NCI-H748 (cell line): ENCODE measurements around the gene BBOX1.
"Not testable (repeated sequence)": the region's sequence is repeated elsewhere in the genome, so short reads cannot be mapped to it uniquely, and the experiment has no call there.

Source experiments
- DNase-seq: peaks from one replicate; lab custom pipeline; 2025; ENCODE audit not compliant: unreplicated experiment; lab: John Stamatoyannopoulos, UW

The BBOX1 gene

GRCh38 chr11:27119396-27119795, 78.8 kb downstream of the BBOX1 start:
- no peak for DNase-seq

DNA sequence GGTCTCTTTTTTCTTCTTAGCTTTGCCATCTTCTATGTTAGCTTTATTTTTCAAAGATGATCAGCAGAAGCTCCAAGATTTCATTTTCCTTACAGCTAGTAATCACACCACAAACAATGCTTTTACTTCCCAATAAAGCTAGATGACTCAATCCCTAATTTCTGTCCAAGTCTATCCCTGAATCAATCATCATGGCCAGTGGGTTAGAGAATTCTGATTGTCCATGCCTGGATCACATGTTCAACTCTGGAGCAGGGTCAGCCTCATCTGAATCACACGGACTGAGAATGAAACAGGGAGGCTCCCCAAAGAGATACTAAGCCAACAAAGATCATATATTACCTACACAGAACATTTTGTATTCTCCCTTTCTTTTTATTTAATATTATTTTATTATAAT, 79.6 kb downstream of the BBOX1 start:
- no peak for DNase-seq

DNA sequence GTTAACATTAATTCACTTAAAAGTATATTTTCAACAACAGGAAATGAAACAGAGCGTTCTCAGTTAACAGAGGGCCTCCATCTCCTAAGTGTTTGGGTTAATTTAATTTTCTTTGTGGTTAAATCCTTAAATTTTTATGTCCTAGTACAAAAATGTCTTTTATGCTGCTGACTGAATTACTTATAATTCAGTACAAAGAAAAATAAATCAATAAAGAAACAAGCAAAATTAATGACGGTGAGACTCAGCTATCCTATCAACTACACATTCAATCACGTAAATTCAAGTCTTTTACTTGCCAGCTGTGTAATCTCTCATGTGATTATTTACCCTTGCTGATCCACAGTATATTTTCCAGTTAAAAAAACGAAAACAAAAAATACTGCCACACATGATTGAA, 81.4 kb downstream of the BBOX1 start:
- DNase-seq: no peak

GRCh38 chr11:27124514-27125264, 84.1 kb downstream of the BBOX1 start:
- peak; percentile 49 for DNase-seq

GRCh38 chr11:27129686-27130085, 89.1 kb downstream of the BBOX1 start:
- no peak for DNase-seq

DNA sequence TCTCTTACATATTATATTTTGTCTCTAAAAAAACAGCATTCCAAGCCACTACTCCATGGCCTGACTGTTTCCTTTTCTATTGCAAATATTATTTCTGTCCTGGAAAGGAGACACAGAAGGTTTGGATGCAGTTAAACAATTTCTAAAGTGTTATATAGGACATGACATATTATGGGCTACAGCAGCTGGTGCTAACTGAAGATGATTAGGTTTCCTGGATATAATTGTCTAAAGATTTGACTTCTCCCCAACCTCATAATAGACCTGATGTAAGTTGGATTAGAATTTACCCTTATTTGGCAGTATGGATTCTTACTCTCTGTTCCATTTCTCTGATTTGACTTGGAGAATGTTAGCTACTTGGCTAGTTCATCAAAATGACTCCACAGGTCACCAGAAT, 90.2 kb downstream of the BBOX1 start:
- no peak for DNase-seq

DNA sequence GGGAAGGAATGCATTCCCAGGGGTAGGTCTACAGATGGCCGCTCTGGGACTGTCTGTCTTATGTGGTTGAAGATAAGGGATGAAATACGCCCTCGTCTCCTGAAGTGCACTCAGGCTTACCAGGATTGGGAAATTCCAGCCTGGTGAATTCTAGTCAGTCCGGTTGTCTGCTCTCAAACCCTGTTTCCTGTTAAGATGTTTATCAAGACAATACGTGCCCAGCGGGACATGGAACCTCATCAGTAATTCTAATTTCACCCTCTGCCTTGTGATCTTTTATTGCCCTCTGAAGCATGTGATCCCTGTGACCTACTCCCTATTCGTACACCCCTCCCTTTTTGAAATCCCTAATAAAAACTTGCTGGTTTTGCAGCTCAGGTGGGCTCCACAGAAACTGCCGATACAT, 95.3 kb downstream of the BBOX1 start:
- not testable (repeated sequence) for DNase-seq

- DNase-seq: no peak
These were observed 98.1 kb downstream of the BBOX1 start for GRCh38 chr11:27138716-27139115.

DNA sequence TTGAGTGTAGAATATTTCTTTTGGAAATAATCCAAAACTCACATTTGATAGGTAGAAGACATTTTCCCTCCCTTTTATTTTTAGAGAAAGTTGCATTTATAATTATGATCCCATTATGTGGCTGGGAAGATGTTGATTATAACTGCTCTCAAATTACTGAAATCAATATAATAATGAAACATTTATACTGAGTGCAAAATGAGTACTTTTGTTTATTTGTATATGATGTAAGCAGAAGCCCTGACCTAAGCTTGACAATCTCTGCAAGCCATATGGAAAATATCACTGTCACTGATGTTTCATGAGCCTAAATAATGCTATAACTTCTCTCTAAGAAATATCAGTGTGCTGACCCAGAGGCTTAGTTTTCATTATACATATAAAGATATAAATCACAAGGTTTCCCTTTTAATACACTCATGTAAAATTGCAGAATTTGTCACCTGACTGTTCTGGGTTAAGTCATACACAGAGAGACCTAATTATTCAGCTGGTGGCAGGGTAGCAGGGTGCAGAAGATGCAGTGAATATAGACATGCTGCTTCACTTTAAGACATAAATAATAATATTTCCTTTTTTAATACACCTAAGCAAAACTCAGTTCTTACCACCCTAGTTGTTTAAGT, 99.2 kb downstream of the BBOX1 start:
- DNase-seq: no peak

- no peak for DNase-seq
These were observed 101.0 kb downstream of the BBOX1 start for GRCh38 chr11:27141576-27141975.

GRCh38 chr11:27147916-27148315, 107.3 kb downstream of the BBOX1 start:
- DNase-seq: no peak

DNA sequence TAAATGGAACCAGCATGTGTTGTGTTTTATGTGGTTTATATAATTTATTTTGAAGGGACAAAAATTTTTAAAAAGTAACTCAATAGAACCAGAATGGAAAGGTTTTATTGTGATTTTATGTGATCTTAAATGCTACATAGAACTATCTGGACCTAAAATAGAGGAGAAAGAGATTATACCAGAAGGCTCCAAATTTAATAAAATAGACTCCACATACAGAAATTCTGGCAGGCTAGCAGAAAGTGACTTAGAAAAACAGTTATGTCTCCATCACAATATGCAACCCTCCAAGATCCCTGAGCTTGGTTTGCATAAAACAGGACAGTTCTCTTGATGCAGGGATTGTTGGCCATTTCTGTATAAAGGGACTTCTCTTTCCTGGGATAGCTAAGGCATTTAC, 107.9 kb downstream of the BBOX1 start:
- no peak for DNase-seq

- no peak for DNase-seq
These were observed 109.5 kb downstream of the BBOX1 start for GRCh38 chr11:27150098-27150497.

- DNase-seq: no peak
These were observed 112.5 kb downstream of the BBOX1 start for GRCh38 chr11:27153136-27153535.

DNA sequence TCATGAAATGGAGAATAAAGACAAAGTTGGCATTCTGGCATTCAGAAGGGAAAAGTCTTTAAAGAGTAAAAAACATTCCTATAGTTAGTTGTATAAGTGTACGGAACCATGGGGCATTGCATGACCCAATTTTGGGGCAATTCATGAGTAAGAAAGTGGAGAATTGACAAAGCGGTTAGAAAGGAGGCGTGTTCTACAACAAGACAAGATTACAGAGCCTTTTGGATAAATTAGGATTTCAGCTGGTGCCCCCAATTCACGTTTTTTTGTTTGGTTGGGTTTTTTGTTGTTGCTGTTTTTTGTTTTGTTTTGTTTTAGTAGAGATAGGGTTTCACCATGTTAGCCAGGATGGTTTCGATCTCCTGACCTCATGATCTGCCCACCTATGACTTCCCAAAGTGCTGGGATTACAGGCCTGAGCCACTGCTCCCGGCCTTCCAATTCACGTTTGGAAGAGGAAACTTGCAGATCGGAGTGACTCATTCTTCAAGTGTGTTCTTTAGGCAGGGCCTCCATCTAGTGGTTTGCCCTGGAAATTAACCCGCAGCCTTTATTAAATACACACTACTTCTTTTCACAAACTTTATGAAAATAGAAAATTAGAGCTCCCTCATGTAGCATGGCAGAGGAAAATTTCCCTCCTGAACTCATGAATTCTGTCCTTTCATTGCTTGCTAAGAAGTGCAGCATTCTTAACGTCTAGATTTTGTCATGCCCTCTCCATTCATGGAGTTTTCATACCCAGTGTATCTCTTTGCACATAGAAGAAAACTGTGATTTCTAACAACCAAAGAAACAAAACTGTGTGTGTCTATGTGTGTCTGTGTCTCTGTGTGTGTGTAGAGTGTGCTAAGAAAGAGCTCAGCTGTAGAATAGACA, 118.1 kb downstream of the BBOX1 start:
- DNase-seq: peak; percentile 74

GRCh38 chr11:27159335-27159679, 118.7 kb downstream of the BBOX1 start:
- DNase-seq: no peak

GRCh38 chr11:27161071-27161470, 120.5 kb downstream of the BBOX1 start:
- no peak for DNase-seq

- DNase-seq: no peak
These were observed 121.6 kb downstream of the BBOX1 start for GRCh38 chr11:27162237-27162636.

DNA sequence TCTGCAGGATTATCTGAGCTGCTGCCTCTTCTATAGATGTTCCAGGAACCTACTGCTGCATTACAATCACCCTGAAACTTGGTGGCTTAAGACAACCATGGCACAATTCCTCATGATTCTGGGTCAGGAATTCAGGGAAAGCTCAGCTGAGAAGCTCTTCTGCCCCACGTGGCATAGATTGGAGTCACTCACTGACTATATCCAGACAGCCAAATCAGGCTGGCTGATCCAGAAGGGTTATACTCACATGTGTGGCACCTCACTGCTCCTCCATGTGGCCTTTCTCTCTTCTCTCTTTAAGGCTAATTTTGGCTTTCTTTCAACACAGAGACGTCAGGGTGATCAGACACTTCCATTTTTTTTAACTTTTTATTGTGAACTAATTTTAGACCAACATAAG, 125.5 kb downstream of the BBOX1 start:
- no peak for DNase-seq

DNA sequence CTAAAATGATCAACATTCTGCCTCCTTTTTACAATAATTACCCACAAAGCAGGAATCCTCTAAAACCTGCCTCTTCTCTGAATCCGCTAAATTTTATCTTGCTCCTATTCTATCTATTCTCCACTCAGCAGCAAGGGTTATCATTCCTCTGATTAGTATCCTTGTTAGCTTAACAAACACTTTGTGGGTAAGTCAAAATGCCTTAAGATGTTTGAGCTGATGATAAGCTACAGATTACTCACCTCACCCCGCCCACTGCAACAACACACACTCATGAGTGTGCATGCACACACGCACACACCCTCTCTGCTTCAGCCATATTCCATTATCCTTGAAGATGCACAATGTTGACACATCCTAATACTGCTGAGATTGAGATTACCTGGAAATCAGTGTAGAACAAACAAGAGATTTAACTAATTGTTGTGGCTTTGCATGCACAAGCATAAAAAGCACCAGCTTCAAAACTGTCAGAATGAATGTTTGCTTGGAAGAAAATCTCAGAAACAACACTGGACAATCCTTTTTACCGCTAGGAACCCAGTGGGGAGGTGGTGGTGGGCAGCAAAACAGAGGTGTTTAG, 130.9 kb downstream of the BBOX1 start:
- no peak for DNase-seq

- DNase-seq: no peak
These were observed 132.9 kb downstream of the BBOX1 start for GRCh38 chr11:27173545-27173944.

DNA sequence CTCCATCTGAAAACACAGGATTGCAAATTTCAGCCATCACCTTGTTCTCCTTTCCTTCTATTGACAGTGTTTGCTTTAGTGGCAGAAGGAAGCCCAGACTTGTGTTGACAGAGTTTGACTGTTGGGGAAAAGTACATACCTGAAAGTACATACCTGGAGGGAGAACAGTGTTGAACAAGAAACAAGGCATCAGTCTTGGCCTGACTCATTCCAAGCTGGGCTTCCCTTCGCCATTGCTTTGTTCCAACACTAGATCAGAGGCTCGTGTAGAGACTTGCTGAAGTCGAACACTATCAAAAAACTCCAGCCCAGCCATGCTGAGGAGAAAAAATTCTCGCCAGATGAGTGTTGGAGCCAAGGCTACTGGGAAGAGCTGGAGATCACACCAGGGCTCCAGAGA, 133.4 kb downstream of the BBOX1 start:
- no peak for DNase-seq
